Adrenal gland (tissue), 5 donors: Measurements from ENCODE around the gene IMMP2L.

Experiments used
- CTCF ChIP-seq, 6 experiments: fragments of 450-650 bp in 4 of 6; fragments of 200-600 bp in 2 of 6; sonication (generic) in 1 of 6; IDR thresholded peaks; 1 replicate in 5 of 6; 2 replicates in 1 of 6; pipeline versions ENCODE4 v1.5.1 to v1.8.0; 2016 to 2021; ENCODE audit warnings: antibody characterized with exemption in 6 of 6, mild to moderate bottlenecking in 2 of 6, moderate library complexity in 1 of 6
- POLR2A ChIP-seq, 2 donors: fragments of 450-650 bp; IDR thresholded peaks; one replicate each; pipeline ENCODE4 v1.6.1; 2017; ENCODE audit warnings: antibody characterized with exemption in 2 of 2, mild to moderate bottlenecking in 2 of 2, moderate library complexity in 1 of 2
- donor health status: DM: no; HTN: no; CAD: no.

GRCh38 chr7:110779339-110779738 is 783.0 kb downstream of the IMMP2L start:
- TF ChIP-seq CTCF (IDR thresholded peaks at IDR 0.05) (no peak), POLR2A (IDR thresholded peaks at IDR 0.05) (no peak)
